GM18858 (cell line): Measurements from ENCODE around the gene CHORDC1.
"Not testable (repeated sequence)": the region's sequence is repeated elsewhere in the genome, so short reads cannot be mapped to it uniquely, and the experiment has no call there.

Experiments
- ATAC-seq: cut with Tn5 transposase; IDR thresholded peaks from one replicate; pipeline ENCODE4 v1.9.1; 2021; ENCODE audit not compliant: unreplicated experiment

Gene CHORDC1

DNA sequence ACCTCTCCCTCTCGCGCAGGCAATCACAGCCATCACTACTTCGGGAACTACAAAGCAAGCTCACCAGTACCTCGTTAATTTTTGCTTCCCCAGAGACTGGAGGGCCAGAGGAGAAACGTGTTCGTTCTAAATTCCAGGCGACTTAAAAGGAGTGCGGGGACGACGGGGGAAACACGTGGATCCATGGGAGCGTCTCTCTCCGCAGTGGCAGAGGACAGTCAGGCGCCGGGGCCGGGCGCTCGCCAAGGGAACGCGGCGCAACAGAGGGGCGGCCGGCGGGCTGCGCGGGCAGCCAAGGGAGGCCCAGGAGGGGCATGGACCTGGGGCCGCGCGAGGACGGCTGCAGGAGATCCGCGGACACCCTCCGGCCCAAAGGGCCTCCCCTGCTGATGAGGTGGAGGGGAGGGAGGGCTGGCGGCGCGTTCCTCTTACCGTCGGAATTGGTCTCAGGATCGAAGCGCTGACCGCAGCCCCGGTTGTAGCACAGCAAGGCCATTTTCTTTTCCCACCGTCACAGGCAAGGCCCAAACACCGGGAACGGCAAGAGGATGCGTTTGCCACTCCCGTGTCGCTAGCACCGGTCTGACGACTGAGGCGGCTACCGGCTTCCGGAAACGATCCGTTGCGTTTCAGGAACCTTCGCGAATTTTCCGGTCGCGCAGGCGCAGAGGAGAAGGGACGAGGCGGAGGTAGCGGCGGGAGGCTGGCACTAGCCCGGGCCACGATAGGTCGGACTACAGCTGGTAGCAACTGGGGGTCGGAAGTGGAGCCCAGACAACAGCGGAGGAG, at the start of gene CHORDC1:
TSS of gene CHORDC1 (minus strand) at position 591 of the 789 bp plus-strand sequence. CDS start at position 496, 95 bp downstream.
- peak; percentile 84 for ATAC-seq

DNA sequence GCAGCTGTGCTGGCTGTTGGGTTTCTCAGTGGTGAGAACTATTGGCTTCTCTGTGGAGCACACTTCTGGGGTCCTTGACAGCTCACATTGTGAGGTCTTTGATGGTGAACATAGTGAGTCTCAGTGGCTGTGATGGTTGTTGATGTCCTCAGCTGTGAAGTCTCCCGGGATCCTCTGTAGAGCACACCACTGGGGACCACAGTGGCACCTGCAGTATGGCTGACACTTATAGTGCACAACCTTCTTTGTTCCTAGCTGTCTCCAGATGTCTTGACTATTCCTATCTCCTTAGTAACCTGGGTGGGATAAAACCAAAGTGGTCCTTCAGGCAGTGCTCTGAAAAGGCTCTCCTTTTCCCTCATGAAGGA, 34.3 kb upstream of the CHORDC1 start:
- no peak for ATAC-seq

DNA sequence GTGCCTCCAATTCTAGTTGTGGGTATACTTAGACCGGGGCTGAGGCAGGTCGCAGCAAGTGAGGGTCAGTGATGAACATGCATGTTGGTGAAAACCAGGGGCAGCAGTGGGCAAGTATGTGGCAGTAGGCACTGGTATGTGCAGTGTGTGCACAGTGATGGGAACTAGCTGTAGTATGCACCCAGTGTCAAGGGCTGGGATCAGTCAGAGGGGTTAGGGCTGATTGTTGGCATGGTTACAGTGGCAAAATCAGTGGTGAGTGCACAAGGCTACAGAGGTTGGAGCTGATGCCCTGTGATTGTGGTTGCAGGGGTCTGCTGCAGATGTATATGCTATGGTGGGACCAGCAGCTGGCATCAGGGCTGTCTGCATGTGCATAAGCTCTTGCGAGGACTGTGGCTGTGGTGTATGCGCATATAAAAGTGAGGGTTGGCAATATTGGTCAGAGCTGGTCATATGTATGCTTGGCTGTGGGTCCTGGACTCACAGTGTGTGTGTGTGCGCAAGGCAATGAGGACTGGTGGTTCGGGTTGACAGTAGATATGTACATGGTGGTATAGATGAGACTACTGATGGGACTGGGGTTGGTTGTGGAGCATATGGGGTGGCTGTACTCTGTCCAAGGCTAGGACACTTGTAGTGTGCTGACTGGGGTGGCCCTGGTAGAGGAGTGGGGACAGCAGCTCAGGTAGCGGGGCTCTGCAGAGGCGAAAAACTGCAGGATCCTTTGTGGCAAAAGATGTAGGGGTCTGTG, 33.7 kb upstream of the CHORDC1 start:
- ATAC-seq, result no peak

DNA sequence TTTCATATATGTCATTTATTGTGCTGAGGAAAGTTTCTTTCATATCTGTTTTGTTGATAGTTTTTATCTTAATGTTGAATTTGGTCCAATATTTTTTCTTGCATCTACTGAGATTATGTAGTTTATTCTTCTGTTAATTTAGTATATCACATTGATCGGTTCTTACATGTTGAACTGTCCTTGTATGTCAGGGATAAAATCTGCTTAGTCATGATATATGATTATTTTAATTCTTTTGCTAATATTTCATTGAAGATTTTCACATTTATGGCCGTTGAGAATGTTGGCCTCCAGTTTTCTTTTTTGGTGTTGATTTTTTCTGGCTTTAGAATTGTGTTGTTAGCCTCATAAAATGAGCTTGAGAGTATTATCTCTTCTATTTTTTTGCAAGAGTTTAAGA, 31.2 kb upstream of the CHORDC1 start:
- no peak for ATAC-seq

DNA sequence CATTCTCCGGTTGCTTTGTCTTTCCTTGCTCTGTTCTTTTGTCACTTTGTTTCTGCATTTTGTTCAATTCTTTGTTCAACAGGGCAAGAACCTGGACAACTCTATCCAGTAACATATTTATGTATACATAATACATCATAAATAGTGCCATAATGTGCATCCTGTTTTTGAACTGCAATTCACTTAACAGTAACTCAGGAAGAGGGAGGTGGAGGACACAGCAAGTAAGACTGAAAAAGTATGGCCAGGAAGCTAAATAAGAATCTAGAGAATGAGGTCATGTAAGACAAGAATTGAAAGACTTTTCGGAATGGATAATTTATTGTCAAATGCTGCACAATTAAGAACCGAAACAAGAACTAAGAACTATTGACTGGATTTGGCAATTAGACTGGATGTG, 29.2 kb upstream of the CHORDC1 start:
- no peak for ATAC-seq

DNA sequence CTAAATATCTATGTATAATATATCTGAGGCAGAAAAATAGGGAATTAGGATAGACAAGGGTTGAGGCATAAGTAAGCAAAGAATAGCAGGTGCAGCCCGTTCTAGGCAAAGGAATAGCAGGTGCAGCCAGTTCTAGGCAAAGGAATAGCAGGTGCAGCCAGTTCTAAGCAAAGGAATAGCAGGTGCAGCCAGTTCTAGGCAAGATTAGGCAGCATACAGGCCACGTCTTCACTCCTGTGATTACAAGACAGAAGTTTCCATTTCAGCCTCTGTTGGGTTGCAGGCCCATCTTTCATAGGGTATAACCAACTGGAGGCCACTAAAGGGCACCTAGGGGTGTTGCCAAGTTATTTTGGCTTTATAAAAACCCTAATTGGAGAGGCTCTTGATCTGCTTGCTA, 28.8 kb upstream of the CHORDC1 start:
- no peak for ATAC-seq

DNA sequence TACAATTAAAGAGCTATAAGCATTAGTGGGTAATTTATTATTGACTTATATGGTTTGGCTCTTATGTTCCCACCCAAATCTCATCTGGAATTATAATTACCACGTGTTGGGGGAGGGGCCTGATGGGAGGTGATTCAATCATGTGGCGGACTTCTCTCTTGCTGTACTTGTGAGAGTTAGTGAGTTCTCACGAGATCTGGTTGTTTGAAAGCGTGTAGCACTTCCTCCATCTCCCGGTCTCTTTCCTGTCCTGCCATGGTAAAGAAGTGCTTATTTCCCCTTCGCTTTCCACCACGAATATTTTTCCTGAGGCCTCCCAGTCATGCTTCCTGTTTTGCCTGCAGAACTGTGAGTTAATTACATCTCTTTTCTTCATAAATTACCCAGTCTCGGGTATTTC, 28.1 kb upstream of the CHORDC1 start:
- ATAC-seq, result peak; percentile 49

DNA sequence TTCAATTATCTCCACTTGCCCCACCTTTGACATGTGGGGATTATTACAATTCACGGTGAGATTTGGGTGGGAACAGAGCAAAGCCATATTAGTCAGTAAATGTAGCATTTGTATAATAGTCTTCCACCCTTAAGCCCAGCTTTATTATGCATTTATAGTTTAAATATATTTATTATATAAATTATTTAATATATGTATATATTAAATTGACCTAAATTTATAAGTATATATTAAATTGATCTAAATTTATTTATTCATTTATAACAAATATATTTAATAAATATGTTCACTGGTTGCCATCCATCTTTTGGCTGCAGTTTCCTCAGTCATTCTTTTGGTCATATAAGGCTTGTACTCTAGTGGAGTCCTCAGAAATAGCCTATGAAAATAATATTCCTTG, 23.6 kb upstream of the CHORDC1 start:
- no peak for ATAC-seq

DNA sequence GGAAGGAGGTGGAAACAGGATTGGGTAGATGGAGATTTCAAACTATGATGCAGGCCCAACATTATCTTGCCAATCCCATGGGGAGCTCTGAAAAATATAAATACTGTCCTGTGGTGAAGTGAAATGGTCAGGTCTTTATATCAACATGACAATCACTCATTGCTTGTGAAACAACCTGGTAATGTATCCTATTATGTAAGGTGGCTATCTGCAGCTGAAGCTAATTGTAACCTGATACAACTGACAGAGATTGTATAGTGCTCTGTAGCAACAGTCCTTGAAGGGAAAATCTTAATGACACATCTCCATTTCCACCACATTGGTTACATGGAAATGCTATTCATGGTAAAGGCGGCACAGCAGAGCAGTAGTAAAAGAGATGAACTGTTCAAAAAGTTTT, 20.7 kb upstream of the CHORDC1 start:
- no peak for ATAC-seq

DNA sequence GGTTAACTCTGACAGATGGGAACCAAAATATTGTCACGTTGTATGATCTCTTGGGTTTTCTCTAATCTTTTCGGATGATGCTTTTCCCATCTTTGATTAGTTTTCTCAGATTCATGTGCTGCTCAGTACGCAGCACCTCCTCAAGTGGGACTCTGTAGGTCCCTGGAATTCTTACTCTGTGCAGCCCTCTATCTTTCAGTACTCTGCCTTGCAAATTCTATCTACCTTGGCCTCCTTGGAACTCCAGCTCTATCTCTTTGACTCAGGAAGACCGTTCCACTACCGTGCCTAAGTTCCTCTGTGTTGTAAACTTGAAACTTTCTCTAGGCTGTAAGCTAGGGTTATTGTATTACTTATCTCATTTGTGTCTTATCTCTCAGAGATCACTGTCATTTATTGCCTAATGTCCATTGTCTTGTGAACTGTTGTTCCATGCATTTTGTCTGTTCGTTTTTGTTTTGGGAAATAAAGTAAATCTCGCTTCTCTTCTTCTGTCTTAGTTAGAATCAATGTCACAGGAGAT, 20.1 kb upstream of the CHORDC1 start:
- ATAC-seq, result no peak

DNA sequence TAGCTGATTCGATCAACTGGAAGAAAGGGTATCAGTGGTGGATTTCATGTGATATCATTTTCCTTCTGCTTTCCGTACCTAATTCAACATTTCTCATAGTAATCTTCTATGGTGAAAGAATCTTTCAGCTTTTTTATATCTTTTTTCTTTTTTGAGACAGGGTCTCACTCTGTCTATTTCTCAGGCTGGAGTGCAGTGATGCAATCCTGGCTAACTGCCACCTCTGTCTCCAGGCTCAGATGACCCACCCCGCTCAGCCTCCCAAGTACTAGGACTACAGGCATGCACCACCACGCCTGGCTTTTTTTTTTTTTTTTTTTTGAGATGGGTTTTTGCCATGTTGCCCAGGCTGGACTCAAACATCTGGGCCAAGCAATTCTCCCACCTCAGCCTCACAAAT, 18.6 kb upstream of the CHORDC1 start:
- ATAC-seq, result no peak

DNA sequence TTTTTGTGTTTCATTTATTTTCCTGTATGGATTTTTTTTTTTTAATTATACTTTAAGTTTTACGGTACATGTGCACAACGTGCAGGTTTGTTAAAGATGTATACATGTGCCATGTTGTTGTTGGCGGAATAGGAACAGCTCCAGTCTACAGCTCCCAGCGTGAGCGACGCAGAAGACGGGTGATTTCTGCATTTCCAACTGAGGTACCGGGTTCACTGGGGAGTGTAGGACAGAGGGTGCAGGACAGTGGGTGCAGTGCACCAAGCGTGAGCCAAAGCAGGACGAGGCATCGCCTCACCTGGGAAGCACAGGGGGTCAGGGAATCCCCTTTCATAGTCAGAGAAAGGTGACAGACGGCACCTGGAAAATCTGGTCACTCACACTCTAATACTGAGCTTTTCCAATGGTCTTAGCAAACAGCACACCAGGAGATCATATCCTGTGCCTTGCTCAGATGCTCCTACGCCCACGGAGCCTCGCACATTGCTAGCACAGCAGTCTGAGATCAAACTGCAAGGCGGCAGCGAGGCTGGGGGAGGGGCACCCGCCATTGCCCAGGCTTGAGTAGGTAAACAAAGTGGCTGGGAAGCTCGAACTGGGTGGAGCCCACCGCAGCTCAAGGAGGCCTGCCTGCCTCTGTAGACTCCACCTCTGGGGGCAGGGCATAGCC, 17.3 kb upstream of the CHORDC1 start:
- not testable (repeated sequence) for ATAC-seq

DNA sequence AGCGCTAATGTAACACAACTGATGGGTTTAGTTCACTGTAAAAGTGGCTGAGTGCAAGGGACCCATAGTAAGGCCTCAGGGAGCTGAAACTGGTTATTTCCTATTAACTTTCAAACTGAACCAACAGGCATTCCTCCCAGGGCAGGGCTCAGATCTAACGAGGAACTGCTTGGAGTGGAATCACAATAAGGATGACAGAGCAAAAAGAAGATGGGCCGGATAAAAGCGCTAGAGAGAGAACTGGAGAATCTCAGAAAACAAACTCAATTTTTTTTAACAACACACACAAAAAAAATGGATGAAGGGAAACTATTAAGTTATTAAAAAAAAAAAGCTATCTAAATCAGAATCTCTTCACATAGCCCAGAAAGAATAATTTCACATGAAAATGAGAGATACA, 14.2 kb upstream of the CHORDC1 start:
- ATAC-seq, result no peak

DNA sequence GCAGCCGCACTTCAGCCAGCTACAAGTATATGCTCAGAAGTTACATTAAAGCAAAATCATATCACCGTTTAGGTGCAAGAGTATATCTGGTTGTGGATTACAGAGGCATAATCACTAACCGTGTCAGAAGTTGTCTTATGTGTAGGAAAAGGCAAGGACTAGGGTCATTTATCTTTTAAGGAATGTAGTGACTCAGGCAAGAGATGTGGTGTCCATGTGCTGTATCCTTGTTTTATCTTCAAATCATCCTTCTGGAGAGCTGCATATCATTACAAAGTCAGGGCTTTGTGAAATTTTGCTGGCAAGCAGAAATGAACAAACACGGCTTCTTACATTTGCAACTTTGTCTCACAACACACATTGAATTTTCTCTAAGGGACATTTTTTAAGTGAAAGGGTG, 12.7 kb upstream of the CHORDC1 start:
- no peak for ATAC-seq

DNA sequence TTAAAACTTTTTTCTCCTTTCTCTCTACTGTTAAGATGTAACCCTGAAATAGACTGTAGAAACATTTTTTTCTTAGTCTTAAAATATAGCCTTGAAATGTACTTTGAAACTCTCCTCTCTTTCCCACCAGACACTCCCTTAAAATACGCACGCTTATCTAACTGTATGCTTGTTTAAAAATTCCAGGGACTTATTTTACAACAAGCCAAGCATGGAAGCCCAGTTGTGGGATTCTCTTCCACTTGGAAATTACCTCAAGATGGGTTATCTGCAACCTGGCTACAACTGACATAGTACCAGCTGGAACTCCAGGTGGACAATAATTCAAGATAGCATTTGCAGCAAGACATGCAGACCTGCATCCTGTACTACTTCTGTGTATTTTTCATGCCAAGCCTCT, 12.1 kb upstream of the CHORDC1 start:
- ATAC-seq, result no peak

DNA sequence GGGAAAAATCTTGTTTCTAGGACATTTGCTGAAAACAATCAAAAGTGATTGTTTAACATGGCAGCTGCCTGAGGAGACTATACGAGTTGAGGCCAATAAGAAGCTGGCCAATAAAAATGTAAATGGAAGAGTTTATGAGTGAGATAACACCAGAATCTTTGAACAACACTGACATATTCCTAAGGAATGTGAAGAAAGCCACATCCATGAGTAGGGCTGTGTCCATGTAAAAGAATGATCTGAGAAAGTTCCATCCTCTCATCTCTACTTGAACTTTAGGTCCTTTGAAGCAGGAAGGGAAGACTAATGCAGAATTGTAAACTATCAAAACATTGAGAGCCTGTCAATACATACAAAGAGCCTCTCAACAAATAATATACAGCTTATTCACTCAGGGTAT, 6.9 kb upstream of the CHORDC1 start:
- ATAC-seq, result no peak

DNA sequence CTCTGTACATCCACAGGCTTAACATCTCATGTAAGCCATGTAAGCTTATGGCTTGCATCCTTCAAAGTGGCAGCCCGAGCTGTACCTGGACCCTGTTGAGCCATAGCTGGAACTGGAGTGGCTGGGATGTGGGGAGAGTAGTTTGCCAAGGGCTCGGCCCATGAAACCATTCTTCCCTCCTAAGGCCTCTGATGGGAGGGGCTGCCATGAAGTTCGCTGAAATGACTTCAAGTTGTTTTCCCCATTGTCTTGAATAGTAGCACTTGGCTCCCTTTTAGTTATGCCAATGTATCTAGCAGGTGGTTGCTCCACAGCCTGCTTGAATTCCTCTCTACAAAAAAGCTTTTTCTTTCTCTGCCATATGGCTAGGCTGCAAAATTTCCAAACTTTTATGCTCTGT, 5.2 kb upstream of the CHORDC1 start:
- ATAC-seq, result no peak

DNA sequence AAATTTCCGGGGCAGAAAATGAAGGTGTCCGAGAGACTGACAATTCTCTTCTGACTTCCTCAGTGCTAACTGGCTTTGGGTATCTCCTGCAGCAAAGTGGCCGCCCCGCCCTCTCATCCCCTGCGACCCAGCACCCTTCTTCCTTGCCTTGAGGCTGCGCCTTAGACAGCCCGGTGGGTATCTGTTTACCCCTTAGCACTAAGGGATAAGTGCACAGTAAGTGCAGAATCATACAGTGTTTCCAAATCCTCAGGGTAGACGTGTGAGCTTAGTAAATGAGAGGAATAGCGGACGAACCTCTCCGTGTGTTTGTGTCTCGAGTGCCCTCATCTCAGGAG, 368 bp upstream of the CHORDC1 start:
- ATAC-seq, result peak; percentile 25

DNA sequence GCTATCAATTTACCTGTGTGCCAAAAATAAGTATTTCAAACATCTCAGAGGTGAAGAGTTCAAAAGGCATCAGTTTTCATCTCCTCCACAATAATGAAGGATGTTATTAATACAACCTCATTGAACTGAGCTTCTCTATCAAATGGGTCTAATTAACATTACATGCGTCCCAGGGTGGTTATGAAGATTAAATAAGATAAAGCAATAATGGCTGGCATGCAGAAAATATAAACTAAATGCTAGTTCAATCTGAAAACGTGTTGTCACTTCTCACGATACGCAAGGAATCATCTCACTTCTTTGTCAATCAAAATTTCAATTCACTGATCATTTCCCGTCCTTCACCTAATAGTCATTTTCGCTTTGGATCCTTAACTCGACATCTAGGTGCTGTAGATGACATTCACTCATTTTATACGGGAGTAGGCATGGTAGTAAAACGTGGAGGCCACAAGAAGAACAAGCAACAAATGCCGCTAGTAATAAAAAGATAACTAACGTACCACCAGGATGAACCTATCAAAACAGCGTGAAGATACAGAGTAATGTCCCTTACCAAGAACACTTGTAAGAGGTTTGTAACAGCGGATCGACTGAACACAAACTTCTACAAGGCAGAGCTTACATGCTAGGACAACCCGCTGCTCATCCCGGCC, 918 bp downstream of the CHORDC1 start:
- peak; percentile 7 for ATAC-seq

DNA sequence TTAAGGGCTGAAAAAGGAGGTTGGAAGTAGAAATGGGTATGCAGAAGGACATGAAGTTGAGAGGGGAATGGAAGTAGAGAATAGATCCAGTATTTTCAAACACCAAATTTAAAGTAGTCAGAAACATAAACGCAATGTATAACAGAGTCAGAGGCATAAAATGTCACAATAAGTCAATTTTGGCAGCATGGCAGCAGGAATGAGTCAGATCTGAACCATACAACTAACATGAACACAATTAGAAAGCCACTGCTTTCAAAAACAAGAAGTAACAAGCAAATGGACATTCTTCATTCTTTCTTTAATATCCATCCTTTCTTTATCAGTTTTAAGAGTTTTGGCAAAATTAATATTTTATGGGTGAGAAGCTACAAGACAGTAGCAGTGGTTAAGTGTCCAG, 2.5 kb downstream of the CHORDC1 start:
- no peak for ATAC-seq

DNA sequence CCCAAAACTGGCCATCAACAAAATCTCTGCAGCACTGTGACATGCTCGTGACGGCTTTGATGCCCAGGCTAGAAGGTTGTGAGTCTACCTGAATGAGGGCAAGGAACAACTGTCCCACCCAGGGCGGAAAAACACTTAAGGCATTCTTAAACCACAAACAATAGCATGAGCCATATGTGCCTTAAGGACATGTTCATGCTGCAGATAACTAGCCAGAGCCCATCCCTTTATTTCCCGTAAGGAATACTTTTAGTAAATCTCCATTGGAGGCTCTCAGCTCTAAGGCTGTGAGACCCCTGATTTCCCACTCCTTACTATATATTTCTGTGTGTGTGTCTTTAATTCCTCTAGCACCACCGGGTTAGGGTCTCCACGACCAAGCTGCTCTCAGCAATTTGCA, 3.4 kb downstream of the CHORDC1 start:
- ATAC-seq, result no peak
